ENCODE data around the gene MRGPRX2.

Gene MRGPRX2

GRCh38 chr11:19025481-19026406 lies 34.8 kb downstream of the MRGPRX2 start:
- Histone ChIP-seq H3K9ac (ENCODE audit: low read length) (no peak overlapping the region), H3K4me2 (ENCODE audit: low read depth, low read length) (0 out of 2 replicates have a peak overlapping the region, but pooled peaks have one; percentile 38), H3K9me3 (replicated peaks; ENCODE audit: insufficient read depth, low read length) (no peaks in the 10 kb centered on the region), H3F3A (ENCODE audit: insufficient read depth, low read length) (peaks cover 7% of the 10 kb centered on the region; the same call in 1 of the 2 replicates), H3K4me3 (ENCODE audit: low read length) (no peak overlapping the region), H2AFZ (ENCODE audit: low read length) (no peak overlapping the region), H3K27ac (ENCODE audit: low read length) (no peak overlapping the region), H3K9me2 (replicated peaks; ENCODE audit: insufficient read depth, low read length) (no peaks in the 10 kb centered on the region), H4K20me1 (ENCODE audit: insufficient read depth, low read length) (no peaks in the 10 kb centered on the region), H3K27me3 (replicated peaks; ENCODE audit: insufficient read depth, low read length) (no peaks in the 10 kb centered on the region), H3K4me1 (ENCODE audit: low read length) (peaks cover 30% of the 10 kb centered on the region), H3K79me2 (ENCODE audit: low read length) (no peaks in the 10 kb centered on the region), H3K36me3 (replicated peaks; ENCODE audit: insufficient read depth, low read length) (no peaks in the 10 kb centered on the region)
- no peak for DNase-seq
- TF ChIP-seq EZH2phosphoT487 (IDR thresholded peaks at IDR 0.05; ENCODE audit: low read length) (no peak), CTCF (IDR thresholded peaks at IDR 0.05; ENCODE audit: low read length) (no peak), EZH2 (optimal IDR thresholded peaks at IDR 0.05; ENCODE audit: low read depth, low read length) (no peak)

- H3K9me3 ChIP-seq (replicated peaks; ENCODE audit: insufficient read depth, low read length), result no peaks in the 10 kb centered on the region
- no peaks in the 10 kb centered on the region for H3K27me3 ChIP-seq (replicated peaks; ENCODE audit: insufficient read depth, low read length)
- no peak overlapping the region for H2AFZ ChIP-seq (ENCODE audit: low read length)
- H3K4me2 ChIP-seq (ENCODE audit: low read depth, low read length), result no peak overlapping the region
- DNase-seq, result no peak
- no peak overlapping the region for H3K27ac ChIP-seq (ENCODE audit: low read length)
- no peaks in the 10 kb centered on the region for H3K9me2 ChIP-seq (replicated peaks; ENCODE audit: insufficient read depth, low read length)
- no peaks in the 10 kb centered on the region for H3K36me3 ChIP-seq (replicated peaks; ENCODE audit: insufficient read depth, low read length)
- peaks cover 7% of the 10 kb centered on the region; the same call in 1 of the 2 replicates for H3F3A ChIP-seq (ENCODE audit: insufficient read depth, low read length)
- no peak overlapping the region for H3K9ac ChIP-seq (ENCODE audit: low read length)
- no peaks in the 10 kb centered on the region for H3K79me2 ChIP-seq (ENCODE audit: low read length)
- peaks cover 26% of the 10 kb centered on the region for H3K4me1 ChIP-seq (ENCODE audit: low read length)
- TF ChIP-seq EZH2 (optimal IDR thresholded peaks at IDR 0.05; ENCODE audit: low read depth, low read length), result no peak
- TF ChIP-seq EZH2phosphoT487 (IDR thresholded peaks at IDR 0.05; ENCODE audit: low read length), result no peak
- no peak for TF ChIP-seq CTCF (IDR thresholded peaks at IDR 0.05; ENCODE audit: low read length)
- H4K20me1 ChIP-seq (ENCODE audit: insufficient read depth, low read length), result no peaks in the 10 kb centered on the region
- no peak overlapping the region for H3K4me3 ChIP-seq (ENCODE audit: low read length)
Observed at GRCh38 chr11:19020831-19021230, 39.7 kb downstream of the MRGPRX2 start.

- Histone ChIP-seq H3K36me3 (replicated peaks; ENCODE audit: insufficient read depth, low read length) (no peaks in the 10 kb centered on the region), H3K4me1 (ENCODE audit: low read length) (peaks cover 6% of the 10 kb centered on the region), H3F3A (ENCODE audit: insufficient read depth, low read length) (no peaks in the 10 kb centered on the region), H3K9me2 (replicated peaks; ENCODE audit: insufficient read depth, low read length) (no peaks in the 10 kb centered on the region), H3K79me2 (ENCODE audit: low read length) (no peaks in the 10 kb centered on the region), H4K20me1 (ENCODE audit: insufficient read depth, low read length) (no peaks in the 10 kb centered on the region), H3K4me2 (ENCODE audit: low read depth, low read length) (no peak overlapping the region), H2AFZ (ENCODE audit: low read length) (no peak overlapping the region), H3K9ac (ENCODE audit: low read length) (no peak overlapping the region), H3K9me3 (replicated peaks; ENCODE audit: insufficient read depth, low read length) (no peaks in the 10 kb centered on the region), H3K27me3 (replicated peaks; ENCODE audit: insufficient read depth, low read length) (no peaks in the 10 kb centered on the region), H3K27ac (ENCODE audit: low read length) (no peak overlapping the region), H3K4me3 (ENCODE audit: low read length) (no peak overlapping the region)
- peak; percentile 43 for DNase-seq
- TF ChIP-seq CTCF (IDR thresholded peaks at IDR 0.05; ENCODE audit: low read length) (no peak), EZH2 (optimal IDR thresholded peaks at IDR 0.05; ENCODE audit: low read depth, low read length) (no peak), EZH2phosphoT487 (IDR thresholded peaks at IDR 0.05; ENCODE audit: low read length) (no peak)
Observed at GRCh38 chr11:19018901-19019300, 41.6 kb downstream of the MRGPRX2 start.
